PC-9 (cell line): ENCODE measurements around the gene S100PBP.

Source experiments
- EZH2 ChIP-seq: fragments of 200-600 bp; sonication (generic); IDR thresholded peaks from 2 replicates; pipeline ENCODE4 v1.8.0; 2017; ENCODE audit warnings: antibody characterized with exemption, low read depth
- TF ChIP-seq, protein P1 (sequence below): fragments of 200-600 bp; sonication (generic); conservative IDR thresholded peaks from 2 replicates; pipeline ENCODE4 v1.6.1; 2017; ENCODE audit warnings: mixed run types, antibody characterized with exemption, mild to moderate bottlenecking, moderate library complexity

DNA sequence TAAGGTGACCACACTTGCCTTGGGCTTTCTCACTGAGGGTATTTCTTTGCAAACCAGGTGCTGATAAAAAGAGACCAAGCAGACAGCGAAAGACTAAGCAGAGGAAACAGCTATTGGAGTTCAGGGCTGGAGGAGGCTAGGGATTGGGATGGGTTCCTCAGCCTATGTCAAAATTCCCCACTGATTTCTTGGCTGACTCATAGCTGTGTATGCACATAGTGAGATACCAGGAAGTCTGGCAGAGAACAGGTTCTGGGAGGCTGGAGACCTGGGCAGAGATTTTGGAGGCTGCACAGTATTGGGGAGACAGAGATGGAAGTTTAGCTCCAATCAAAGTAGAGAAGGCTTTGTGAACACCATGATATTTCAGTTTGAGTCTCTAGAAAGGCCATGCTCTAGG is 25.6 kb upstream of the S100PBP start:
- no peak for TF ChIP-seq EZH2
- TF ChIP-seq, protein P1, sequence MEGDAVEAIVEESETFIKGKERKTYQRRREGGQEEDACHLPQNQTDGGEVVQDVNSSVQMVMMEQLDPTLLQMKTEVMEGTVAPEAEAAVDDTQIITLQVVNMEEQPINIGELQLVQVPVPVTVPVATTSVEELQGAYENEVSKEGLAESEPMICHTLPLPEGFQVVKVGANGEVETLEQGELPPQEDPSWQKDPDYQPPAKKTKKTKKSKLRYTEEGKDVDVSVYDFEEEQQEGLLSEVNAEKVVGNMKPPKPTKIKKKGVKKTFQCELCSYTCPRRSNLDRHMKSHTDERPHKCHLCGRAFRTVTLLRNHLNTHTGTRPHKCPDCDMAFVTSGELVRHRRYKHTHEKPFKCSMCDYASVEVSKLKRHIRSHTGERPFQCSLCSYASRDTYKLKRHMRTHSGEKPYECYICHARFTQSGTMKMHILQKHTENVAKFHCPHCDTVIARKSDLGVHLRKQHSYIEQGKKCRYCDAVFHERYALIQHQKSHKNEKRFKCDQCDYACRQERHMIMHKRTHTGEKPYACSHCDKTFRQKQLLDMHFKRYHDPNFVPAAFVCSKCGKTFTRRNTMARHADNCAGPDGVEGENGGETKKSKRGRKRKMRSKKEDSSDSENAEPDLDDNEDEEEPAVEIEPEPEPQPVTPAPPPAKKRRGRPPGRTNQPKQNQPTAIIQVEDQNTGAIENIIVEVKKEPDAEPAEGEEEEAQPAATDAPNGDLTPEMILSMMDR = no peak
